OCI-LY1 (cell line): Measurements from ENCODE around the gene GLIS1.

Experiments
- H2AFZ ChIP-seq: fragments of 200-600 bp; sonication (generic), shearing (Covaris generic); 2 replicates; pipeline ENCODE4 v1.6.0; 2014; ENCODE audit warnings: antibody characterized with exemption, mild to moderate bottlenecking, low read length
- H3F3A ChIP-seq: fragments of 200-600 bp; sonication (generic), shearing (Covaris generic); 2 replicates; pipeline ENCODE4 v1.6.0; 2014; ENCODE audit warnings: mild to moderate bottlenecking, antibody characterized with exemption, low read length, moderate library complexity; ENCODE audit not compliant: insufficient read depth
- H3K27ac ChIP-seq: fragments of 200-600 bp; sonication (generic); 2 replicates; pipeline ENCODE4 v1.5.1; 2014; ENCODE audit warnings: low read length, mixed run types, mild to moderate bottlenecking, low read depth; ENCODE audit not compliant: poor library complexity, severe bottlenecking
- H3K27me3 ChIP-seq: fragments of 200-600 bp; sonication (generic); 2 replicates; pipeline ENCODE4 v1.6.0; 2014; ENCODE audit warnings: antibody characterized with exemption, mild to moderate bottlenecking, low read length, moderate library complexity; ENCODE audit not compliant: insufficient read depth
- H3K36me3 ChIP-seq: fragments of 200-600 bp; sonication (generic); 2 replicates; pipeline ENCODE4 v1.6.1; 2014; ENCODE audit warnings: mild to moderate bottlenecking, antibody characterized with exemption, low read length, moderate library complexity, mixed read lengths; ENCODE audit not compliant: insufficient read depth
- H3K4me1 ChIP-seq: fragments of 200-600 bp; sonication (generic); 2 replicates; pipeline ENCODE4 v1.5.1; 2014; ENCODE audit warnings: mild to moderate bottlenecking, low read length, moderate library complexity; ENCODE audit not compliant: insufficient read depth, severe bottlenecking
- H3K4me2 ChIP-seq: fragments of 200-600 bp; sonication (generic), shearing (Covaris generic); 2 replicates; pipeline ENCODE4 v1.6.1; 2014; ENCODE audit warnings: low read length
- H3K4me3 ChIP-seq: fragments of 200-600 bp; sonication (generic); 2 replicates; pipeline ENCODE4 v1.5.1; 2014; ENCODE audit warnings: low read length, low read depth, mild to moderate bottlenecking, mixed read lengths; ENCODE audit not compliant: poor library complexity, severe bottlenecking
- H3K79me2 ChIP-seq: fragments of 200-600 bp; shearing (Covaris generic); 2 replicates; pipeline ENCODE4 v1.6.1; 2016; ENCODE audit warnings: mixed run types, low read length, mixed read lengths; ENCODE audit not compliant: insufficient read depth
- H3K9ac ChIP-seq: fragments of 200-600 bp; sonication (generic), shearing (Covaris generic); 2 replicates; pipeline ENCODE4 v1.6.1; 2014; ENCODE audit warnings: mild to moderate bottlenecking, low read length, mixed read lengths
- H3K9me2 ChIP-seq: fragments of 200-600 bp; sonication (generic), shearing (Covaris generic); 2 replicates; pipeline ENCODE4 v1.6.1; 2014; ENCODE audit warnings: low read depth, mild to moderate bottlenecking, low read length, mixed read lengths
- H3K9me3 ChIP-seq: fragments of 200-600 bp; shearing (Covaris generic); 2 replicates; pipeline ENCODE4 v1.6.1; 2014; ENCODE audit warnings: low read length, mixed read lengths
- H4K20me1 ChIP-seq: fragments of 200-600 bp; sonication (generic), shearing (Covaris generic); 2 replicates; pipeline ENCODE4 v1.6.0; 2016; ENCODE audit warnings: mild to moderate bottlenecking, low read length; ENCODE audit not compliant: insufficient read depth
- CTCF ChIP-seq: fragments of 200-600 bp; sonication (generic), shearing (Covaris generic); IDR thresholded peaks from 2 replicates; pipeline ENCODE4 v1.5.1; 2017; ENCODE audit warnings: mild to moderate bottlenecking, antibody characterized with exemption, low read length, moderate library complexity, mixed read lengths
- EZH2 ChIP-seq: fragments of 200-600 bp; sonication (generic), shearing (Covaris generic); IDR thresholded peaks from 2 replicates; pipeline ENCODE4 v1.8.0; 2017; ENCODE audit warnings: borderline replicate concordance, mixed run types, mild to moderate bottlenecking, antibody characterized with exemption, low read length, moderate library complexity, mixed read lengths

The GLIS1 gene

GRCh38 chr1:53633073-53633704 lies 105.8 kb downstream of the GLIS1 start:
- H3K4me2 ChIP-seq = no peak overlapping the region
- no peak overlapping the region for H3K4me3 ChIP-seq
- no peaks in the 10 kb centered on the region for H3K36me3 ChIP-seq
- H3K9me3 ChIP-seq = no peaks in the 10 kb centered on the region
- no peaks in the 10 kb centered on the region for H3K9me2 ChIP-seq
- no peaks in the 10 kb centered on the region for H3K4me1 ChIP-seq
- TF ChIP-seq EZH2 (no peak), CTCF (no peak)
- no peaks in the 10 kb centered on the region for H4K20me1 ChIP-seq
- no peaks in the 10 kb centered on the region for H3K79me2 ChIP-seq
- H3F3A ChIP-seq = no peaks in the 10 kb centered on the region
- no peak overlapping the region for H3K27ac ChIP-seq
- no peak overlapping the region for H2AFZ ChIP-seq
- no peak overlapping the region for H3K9ac ChIP-seq
- peaks cover 7% of the 10 kb centered on the region; the same call in 1 of the 2 replicates for H3K27me3 ChIP-seq

- Histone ChIP-seq H3K4me3 (no peak overlapping the region), H4K20me1 (no peaks in the 10 kb centered on the region), H3K4me1 (no peaks in the 10 kb centered on the region), H3K27me3 (peaks cover 7% of the 10 kb centered on the region; the same call in 1 of the 2 replicates), H3K79me2 (no peaks in the 10 kb centered on the region), H3K36me3 (no peaks in the 10 kb centered on the region), H3K4me2 (no peak overlapping the region), H3F3A (no peaks in the 10 kb centered on the region), H3K9me2 (no peaks in the 10 kb centered on the region), H3K9ac (no peak overlapping the region), H3K9me3 (no peaks in the 10 kb centered on the region), H2AFZ (no peak overlapping the region), H3K27ac (no peak overlapping the region)
- no peak for TF ChIP-seq CTCF
- no peak for TF ChIP-seq EZH2
Measured at GRCh38 chr1:53631622-53632310, 107.2 kb downstream of the GLIS1 start.

- no peaks in the 10 kb centered on the region for H3K4me1 ChIP-seq
- H2AFZ ChIP-seq = no peak overlapping the region
Measured at GRCh38 chr1:53629101-53629691, 109.8 kb downstream of the GLIS1 start.

More at GRCh38 chr1:53629101-53629691, 109.8 kb downstream of the GLIS1 start:
- Histone ChIP-seq H3K4me2 (no peak overlapping the region), H3K9me2 (no peaks in the 10 kb centered on the region), H3K36me3 (no peaks in the 10 kb centered on the region), H3K4me3 (no peak overlapping the region), H3K27me3 (peaks cover 7% of the 10 kb centered on the region; the same call in 1 of the 2 replicates), H3K9me3 (no peaks in the 10 kb centered on the region), H3K9ac (no peak overlapping the region), H4K20me1 (no peaks in the 10 kb centered on the region), H3K79me2 (no peaks in the 10 kb centered on the region), H3F3A (no peaks in the 10 kb centered on the region), H3K27ac (no peak overlapping the region)
- TF ChIP-seq EZH2 (no peak), CTCF (no peak)
